ENCODE results near the gene FDXACB1. TPM values are rescaled to one million over a fixed set of nuclear protein-coding genes. Genes with fewer than 3 reads are reported as not detected.

FDXACB1 gene
- total RNA-seq, 1 donor from 2014 or later, result 1.9 TPM

DNA sequence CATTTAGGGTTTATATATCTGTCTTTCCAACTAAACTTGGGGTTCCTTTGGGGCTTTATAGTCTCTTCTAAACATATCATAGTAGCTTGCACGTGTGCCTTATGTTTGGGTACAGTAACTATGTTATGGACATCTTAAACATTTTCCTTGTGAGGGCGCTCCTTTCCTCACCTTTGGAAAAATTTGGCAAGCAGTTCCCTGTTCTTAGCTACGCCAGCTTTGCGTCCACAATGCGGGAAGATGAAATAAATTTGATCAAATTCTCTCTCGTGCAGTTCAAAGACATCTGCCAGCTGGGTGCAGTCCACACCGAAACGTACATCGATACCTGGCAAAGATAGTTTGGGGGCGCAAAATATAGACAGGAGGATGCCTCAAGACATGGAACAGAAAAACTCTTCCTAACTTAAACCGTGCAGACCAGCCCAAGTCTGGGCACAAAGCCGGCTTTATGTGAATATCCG lies 548 bp downstream of the FDXACB1 start:
- H3K4me1 ChIP-seq, result peaks cover 7% of the 10 kb centered on the region
- intact Hi-C loops (cut with DNase I), result no loop called here
- peak overlapping the region; percentile 73 for H3K4me3 ChIP-seq
- peak overlapping the region; percentile 95 for H3K27ac ChIP-seq
- ATAC-seq (no peak), DNase-seq (no peak)
- H3K9me3 ChIP-seq, result no peaks in the 10 kb centered on the region
- TF ChIP-seq, protein P1, sequence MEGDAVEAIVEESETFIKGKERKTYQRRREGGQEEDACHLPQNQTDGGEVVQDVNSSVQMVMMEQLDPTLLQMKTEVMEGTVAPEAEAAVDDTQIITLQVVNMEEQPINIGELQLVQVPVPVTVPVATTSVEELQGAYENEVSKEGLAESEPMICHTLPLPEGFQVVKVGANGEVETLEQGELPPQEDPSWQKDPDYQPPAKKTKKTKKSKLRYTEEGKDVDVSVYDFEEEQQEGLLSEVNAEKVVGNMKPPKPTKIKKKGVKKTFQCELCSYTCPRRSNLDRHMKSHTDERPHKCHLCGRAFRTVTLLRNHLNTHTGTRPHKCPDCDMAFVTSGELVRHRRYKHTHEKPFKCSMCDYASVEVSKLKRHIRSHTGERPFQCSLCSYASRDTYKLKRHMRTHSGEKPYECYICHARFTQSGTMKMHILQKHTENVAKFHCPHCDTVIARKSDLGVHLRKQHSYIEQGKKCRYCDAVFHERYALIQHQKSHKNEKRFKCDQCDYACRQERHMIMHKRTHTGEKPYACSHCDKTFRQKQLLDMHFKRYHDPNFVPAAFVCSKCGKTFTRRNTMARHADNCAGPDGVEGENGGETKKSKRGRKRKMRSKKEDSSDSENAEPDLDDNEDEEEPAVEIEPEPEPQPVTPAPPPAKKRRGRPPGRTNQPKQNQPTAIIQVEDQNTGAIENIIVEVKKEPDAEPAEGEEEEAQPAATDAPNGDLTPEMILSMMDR (IDR thresholded peaks at IDR 0.05), result no peak
- H3K36me3 ChIP-seq, result no peaks in the 10 kb centered on the region
- no peaks in the 10 kb centered on the region for H3K27me3 ChIP-seq

DNA sequence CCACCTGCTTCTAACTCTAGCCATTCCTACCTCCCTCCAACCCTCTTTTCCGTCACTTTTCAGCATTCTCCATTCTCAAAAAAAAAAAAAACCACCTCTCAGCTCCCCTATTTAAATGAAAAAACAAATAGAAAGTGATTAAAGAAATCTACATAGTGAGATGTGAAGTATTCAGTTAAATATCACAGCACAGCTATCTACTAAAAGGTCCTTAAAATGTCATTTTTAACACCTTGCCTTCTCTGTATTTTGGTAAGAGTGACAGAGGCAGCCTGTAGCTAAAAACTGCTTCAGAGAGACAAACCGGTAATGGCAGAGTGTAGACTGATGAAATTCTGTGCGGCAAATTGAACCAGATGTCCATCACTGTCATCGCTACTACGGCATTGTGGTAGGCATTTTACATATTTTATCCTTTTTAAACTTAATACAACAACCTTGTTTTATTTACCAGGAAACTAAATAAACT lies 7.2 kb downstream of the FDXACB1 start:
- Histone ChIP-seq H3K27ac (peak overlapping the region; percentile 85), H3K27me3 (no peaks in the 10 kb centered on the region), H3K4me1 (peaks cover 7% of the 10 kb centered on the region), H3K9me3 (no peaks in the 10 kb centered on the region), H3K4me3 (peak overlapping the region; percentile 86), H3K36me3 (peaks cover 20% of the 10 kb centered on the region)
- DNase-seq, result no peak
- no peak for ATAC-seq
- intact Hi-C loops (cut with DNase I), result no loop called here
- TF ChIP-seq, protein P1 (IDR thresholded peaks at IDR 0.05), result no peak

DNA sequence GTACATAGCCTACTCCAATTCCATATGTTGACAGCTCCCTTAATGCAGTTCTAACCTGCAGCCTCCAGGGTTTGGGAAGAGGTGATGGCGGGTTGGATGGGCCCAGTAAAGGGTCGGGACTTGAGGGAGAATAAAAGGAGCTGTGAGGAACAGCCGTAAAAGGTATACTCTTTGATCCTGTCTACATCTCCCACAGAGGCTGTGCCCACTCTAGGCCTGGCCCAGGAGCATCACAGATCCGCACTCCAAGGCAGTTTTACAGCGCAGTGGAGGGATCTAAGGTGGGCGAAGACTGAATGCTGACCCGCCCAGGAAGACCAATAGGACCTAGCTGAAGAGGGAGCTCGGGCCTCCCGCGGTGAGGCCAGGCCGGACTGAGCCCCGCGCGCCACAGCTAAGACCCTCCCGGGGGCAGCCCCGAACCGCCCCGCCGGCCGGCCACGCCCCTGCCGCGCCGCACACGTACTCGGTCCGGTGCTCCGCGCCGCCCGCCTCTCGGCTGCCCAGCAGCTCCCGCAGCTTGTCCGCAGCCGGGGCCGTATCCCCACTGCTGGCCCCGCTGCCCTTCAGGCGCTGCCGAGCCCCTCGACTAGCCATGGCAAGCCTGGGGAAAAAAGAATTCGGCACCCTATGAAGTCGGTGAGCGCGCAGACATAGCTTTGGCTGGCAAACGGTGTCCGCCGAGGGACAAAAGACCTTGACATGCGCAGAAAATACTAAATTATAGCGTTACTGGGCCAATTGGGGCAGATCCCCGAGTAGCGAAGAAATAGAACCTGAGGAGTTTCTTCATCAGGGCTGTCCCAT lies 7.9 kb downstream of the FDXACB1 start, which contains the start of gene ALG9:
Gene ALG9 (minus strand): TSS at position 696 of the 807 bp plus-strand sequence. CDS start 99 bp downstream, at position 597.
- DNase-seq (peak; percentile 91), ATAC-seq (peak; percentile 95)
- H3K27me3 ChIP-seq, result no peaks in the 10 kb centered on the region
- peaks cover 7% of the 10 kb centered on the region for H3K4me1 ChIP-seq
- H3K9me3 ChIP-seq, result no peaks in the 10 kb centered on the region
- H3K27ac ChIP-seq, result peak within 1 kb of the TSS; percentile 85
- peak within 1 kb of the TSS; percentile 86 for H3K4me3 ChIP-seq
- peaks cover 27% of the 10 kb centered on the region for H3K36me3 ChIP-seq
- intact Hi-C loops (cut with DNase I), result no loop called here
- TF ChIP-seq, protein P1 (IDR thresholded peaks at IDR 0.05), result no peak

DNA sequence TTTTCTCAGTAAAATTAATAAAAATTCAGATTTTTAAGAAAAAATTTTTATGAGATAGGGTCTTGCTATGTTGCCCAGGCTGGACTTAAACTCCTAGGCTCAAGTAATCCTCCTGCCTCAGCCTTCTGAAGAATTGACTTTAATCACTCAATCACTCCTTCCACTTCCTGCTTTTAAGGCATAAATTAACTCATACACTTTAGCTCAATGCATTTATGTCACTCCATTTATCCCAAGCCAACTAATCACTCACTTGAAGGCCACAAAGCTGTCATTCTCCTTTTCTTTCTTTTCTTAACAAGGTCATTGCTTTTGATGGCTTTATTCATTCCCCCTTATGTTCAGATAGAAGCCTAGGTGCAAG lies 8.5 kb downstream of the FDXACB1 start:
- intact Hi-C loops (cut with DNase I), result no loop called here

DNA sequence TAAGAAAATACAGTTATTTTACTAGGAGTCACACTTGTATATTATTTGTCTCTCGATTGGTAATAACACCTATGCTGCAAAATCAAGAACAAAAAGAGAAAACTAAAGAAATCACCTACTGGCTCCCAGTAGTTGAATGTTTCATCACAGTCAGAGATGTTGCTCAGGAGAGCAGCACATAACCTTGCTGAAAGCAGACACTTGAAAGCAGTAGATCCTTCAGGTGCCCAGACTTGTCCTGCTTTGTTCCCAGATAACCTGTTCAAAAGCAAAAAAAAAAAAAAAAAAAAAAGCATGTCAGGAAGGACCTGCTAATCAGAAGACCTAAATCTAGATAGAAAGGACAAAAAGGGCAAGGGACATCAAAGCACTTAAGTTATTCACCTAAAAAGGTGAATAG lies 8.9 kb downstream of the FDXACB1 start:
- peaks cover 33% of the 10 kb centered on the region for H3K36me3 ChIP-seq
- no peak for ATAC-seq
- H3K27me3 ChIP-seq, result no peaks in the 10 kb centered on the region
- H3K27ac ChIP-seq, result no peak overlapping the region
- H3K4me1 ChIP-seq, result peaks cover 7% of the 10 kb centered on the region
- intact Hi-C loops (cut with DNase I), result no loop called here
- H3K4me3 ChIP-seq, result peak overlapping the region; percentile 86
- no peaks in the 10 kb centered on the region for H3K9me3 ChIP-seq
- DNase-seq, result no peak
- TF ChIP-seq, protein P1 (IDR thresholded peaks at IDR 0.05), result no peak

More for the DNA sequence above, 8.5 kb downstream of the FDXACB1 start:
- H3K27me3 ChIP-seq, result no peaks in the 10 kb centered on the region
- TF ChIP-seq, protein P1 (IDR thresholded peaks at IDR 0.05), result no peak
- no peak for ATAC-seq
- H3K36me3 ChIP-seq, result peaks cover 33% of the 10 kb centered on the region
- peak overlapping the region; percentile 85 for H3K27ac ChIP-seq
- no peaks in the 10 kb centered on the region for H3K9me3 ChIP-seq
- no peak for DNase-seq
- H3K4me1 ChIP-seq, result peaks cover 7% of the 10 kb centered on the region
- peak overlapping the region; percentile 86 for H3K4me3 ChIP-seq
